Skeletal muscle satellite cell (primary cell): ENCODE data around the gene NOL4L.

Experiments used
- H3K27me3 ChIP-seq: 2 replicates; pipeline ENCODE4 v1.7.0; 2013; ENCODE audit warnings: low read length; ENCODE audit not compliant: control insufficient read depth, insufficient read depth
- H3K36me3 ChIP-seq: 2 replicates; pipeline ENCODE4 v1.7.0; 2013; ENCODE audit warnings: mild to moderate bottlenecking, control low read depth, low read length; ENCODE audit not compliant: insufficient read depth
- H3K4me1 ChIP-seq: 2 replicates; pipeline ENCODE4 v1.7.0; 2013; ENCODE audit warnings: low read length; ENCODE audit not compliant: control insufficient read depth, insufficient read depth
- H3K4me2 ChIP-seq: 2 replicates; pipeline ENCODE4 v1.7.0; 2013; ENCODE audit warnings: mild to moderate bottlenecking, low read length
- H3K4me3 ChIP-seq: 2 replicates; pipeline ENCODE4 v1.7.0; 2013; ENCODE audit warnings: low read length
- H3K9ac ChIP-seq: 2 replicates; pipeline ENCODE4 v1.7.0; 2013; ENCODE audit warnings: mild to moderate bottlenecking, low read depth, low read length, moderate library complexity
- H3K9me3 ChIP-seq: replicated peaks from 2 replicates; pipeline ENCODE4 v1.7.0; 2013; ENCODE audit warnings: mild to moderate bottlenecking, control low read depth, low read length

The NOL4L gene

GRCh38 chr20:32462900-32463641 lies 122.1 kb downstream of the NOL4L start:
- no peaks in the 10 kb centered on the region for H3K9me3 ChIP-seq
- no peaks in the 10 kb centered on the region for H3K27me3 ChIP-seq
- H3K4me1 ChIP-seq: peaks cover 5% of the 10 kb centered on the region
- no peak overlapping the region for H3K4me3 ChIP-seq
- no peak overlapping the region for H3K9ac ChIP-seq
- no peaks in the 10 kb centered on the region for H3K36me3 ChIP-seq
- H3K4me2 ChIP-seq: no peak overlapping the region

GRCh38 chr20:32461836-32462600 lies 123.1 kb downstream of the NOL4L start:
- H3K36me3 ChIP-seq: no peaks in the 10 kb centered on the region
- H3K9ac ChIP-seq: no peak overlapping the region
- no peak overlapping the region for H3K4me2 ChIP-seq
- H3K27me3 ChIP-seq: no peaks in the 10 kb centered on the region
- H3K4me3 ChIP-seq: no peak overlapping the region
- no peaks in the 10 kb centered on the region for H3K9me3 ChIP-seq
- H3K4me1 ChIP-seq: peaks cover 9% of the 10 kb centered on the region

- Histone ChIP-seq H3K4me1 (peaks cover 14% of the 10 kb centered on the region), H3K9ac (no peak overlapping the region), H3K9me3 (no peaks in the 10 kb centered on the region), H3K4me2 (no peak overlapping the region), H3K27me3 (no peaks in the 10 kb centered on the region), H3K36me3 (no peaks in the 10 kb centered on the region), H3K4me3 (no peak overlapping the region)
These were observed 124.3 kb downstream of the NOL4L start for GRCh38 chr20:32460683-32461320.

- Histone ChIP-seq H3K36me3 (no peaks in the 10 kb centered on the region), H3K9me3 (no peaks in the 10 kb centered on the region), H3K4me3 (no peak overlapping the region), H3K9ac (no peak overlapping the region), H3K4me2 (no peak overlapping the region), H3K27me3 (no peaks in the 10 kb centered on the region), H3K4me1 (peaks cover 9% of the 10 kb centered on the region)
These were observed 124.9 kb downstream of the NOL4L start for GRCh38 chr20:32460231-32460630.

GRCh38 chr20:32458837-32459220 lies 126.3 kb downstream of the NOL4L start:
- H3K9me3 ChIP-seq: no peaks in the 10 kb centered on the region
- no peak overlapping the region for H3K9ac ChIP-seq
- H3K27me3 ChIP-seq: no peaks in the 10 kb centered on the region
- H3K4me2 ChIP-seq: no peak overlapping the region
- no peaks in the 10 kb centered on the region for H3K36me3 ChIP-seq
- H3K4me3 ChIP-seq: no peak overlapping the region
- H3K4me1 ChIP-seq: peaks cover 9% of the 10 kb centered on the region

GRCh38 chr20:32458061-32458836 lies 126.9 kb downstream of the NOL4L start:
- no peak overlapping the region for H3K9ac ChIP-seq
- H3K27me3 ChIP-seq: no peaks in the 10 kb centered on the region
- H3K4me3 ChIP-seq: no peak overlapping the region
- H3K4me2 ChIP-seq: peak overlapping the region; percentile 96
- no peaks in the 10 kb centered on the region for H3K9me3 ChIP-seq
- H3K4me1 ChIP-seq: peaks cover 9% of the 10 kb centered on the region
- H3K36me3 ChIP-seq: no peaks in the 10 kb centered on the region

GRCh38 chr20:32457479-32457986 lies 127.6 kb downstream of the NOL4L start:
- peak overlapping the region; percentile 96 for H3K4me2 ChIP-seq
- H3K27me3 ChIP-seq: no peaks in the 10 kb centered on the region
- H3K9me3 ChIP-seq: no peaks in the 10 kb centered on the region
- H3K9ac ChIP-seq: no peak overlapping the region
- H3K36me3 ChIP-seq: no peaks in the 10 kb centered on the region
- H3K4me3 ChIP-seq: peak overlapping the region; percentile 75
- peaks cover 9% of the 10 kb centered on the region for H3K4me1 ChIP-seq

GRCh38 chr20:32456869-32457478 lies 128.2 kb downstream of the NOL4L start:
- Histone ChIP-seq H3K9me3 (no peaks in the 10 kb centered on the region), H3K36me3 (peaks cover 3% of the 10 kb centered on the region), H3K4me2 (peak overlapping the region; percentile 96), H3K4me3 (peak overlapping the region; percentile 75), H3K9ac (peak overlapping the region; percentile 28), H3K4me1 (peaks cover 9% of the 10 kb centered on the region), H3K27me3 (no peaks in the 10 kb centered on the region)

GRCh38 chr20:32455901-32456701 lies 129.0 kb downstream of the NOL4L start:
- Histone ChIP-seq H3K4me1 (peaks cover 9% of the 10 kb centered on the region), H3K9ac (no peak overlapping the region), H3K27me3 (no peaks in the 10 kb centered on the region), H3K4me2 (no peak overlapping the region), H3K9me3 (no peaks in the 10 kb centered on the region), H3K36me3 (peaks cover 7% of the 10 kb centered on the region), H3K4me3 (no peak overlapping the region)

- peaks cover 9% of the 10 kb centered on the region for H3K4me1 ChIP-seq
- H3K9me3 ChIP-seq: no peaks in the 10 kb centered on the region
- H3K4me3 ChIP-seq: no peak overlapping the region
- no peak overlapping the region for H3K4me2 ChIP-seq
- H3K9ac ChIP-seq: no peak overlapping the region
- H3K27me3 ChIP-seq: no peaks in the 10 kb centered on the region
- peaks cover 7% of the 10 kb centered on the region for H3K36me3 ChIP-seq
These were observed 129.8 kb downstream of the NOL4L start for GRCh38 chr20:32455171-32455900.
